HepG2 (cell line): ENCODE measurements around the gene CYP2S1. TPM values are rescaled to one million over a fixed set of nuclear protein-coding genes. Genes with fewer than 3 reads are reported as not detected.

Source experiments
- ATAC-seq: fragments of 200-7000 bp; cut with Tn5 transposase; 3 replicates; pipeline ENCODE4 v1.9.1; 2020; ENCODE audit warnings: mild to moderate bottlenecking, moderate library complexity
- BruUV-seq: library from RNA; stranded (reverse); fragments of 400-500 nt; replicated peaks from 2 replicates; lab custom pipeline; 2021; lab: Mats Ljungman, UMichigan
- CTCF ChIA-PET: fragments of 300-600 bp; formaldehyde crosslinking; extraction: SDS; loops from one replicate; lab custom pipeline; 2021; ENCODE audit warnings: low total read pairs, inconsistent platforms, low intra/inter-chr PET ratio; lab: Yijun Ruan, JAX
- POLR2A ChIA-PET: fragments of 350-600 bp; sonication (Branson Sonifier 250); formaldehyde crosslinking; loops from one replicate; lab custom pipeline; 2020; ENCODE audit warnings: antibody characterized with exemption, inconsistent platforms; lab: Yijun Ruan, JAX
- DNase-seq: peaks from one replicate; pipeline ENCODE4 v3.0.0-alpha.2; 2015; ENCODE audit warnings: low spot score
- FAIRE-seq: peaks from 3 replicates; lab custom pipeline; 2011; peaks lifted over from hg19 to GRCh38; lab: Jason Lieb, UNC
- H2AFZ ChIP-seq: one replicate; pipeline ENCODE4 v1.6.1; 2011; ENCODE audit warnings: low read length, inconsistent platforms
- H3K27ac ChIP-seq: fragments of 300-600 bp; 3 replicates; pipeline ENCODE4 v1.8.0; 2011; ENCODE audit warnings: mixed run types, mild to moderate bottlenecking, mixed read lengths, low read length, inconsistent platforms; ENCODE audit not compliant: insufficient read depth; ENCODE audit errors: extremely low read length
- H3K27me3 ChIP-seq, 2 experiments: fragments of 200-600 bp in 1 of 2; 2 replicates in 1 of 2; 3 replicates in 1 of 2; pipeline versions ENCODE4 v1.6.0 to v1.8.0; 2011; ENCODE audit warnings: low read length in 2 of 2, mild to moderate bottlenecking in 2 of 2, moderate library complexity in 2 of 2, inconsistent platforms in 1 of 2; ENCODE audit not compliant: insufficient read depth in 2 of 2, control insufficient read depth in 1 of 2
- H3K36me3 ChIP-seq, 2 experiments: fragments of 200-600 bp in 1 of 2; replicated peaks in 1 of 2; 2 replicates in 1 of 2; 3 replicates in 1 of 2; pipeline versions ENCODE4 v1.5.1 to v1.8.0; 2011; ENCODE audit warnings: low read length in 2 of 2, inconsistent platforms in 1 of 2; ENCODE audit not compliant: insufficient read depth in 2 of 2, control insufficient read depth in 1 of 2
- H3K4me1 ChIP-seq: 2 replicates; pipeline ENCODE4 v1.5.1; 2012; ENCODE audit warnings: low read length, inconsistent platforms; ENCODE audit not compliant: insufficient read depth
- H3K4me2 ChIP-seq: 2 replicates; pipeline ENCODE4 v1.6.0; 2011; ENCODE audit warnings: low read depth, low read length, inconsistent platforms
- H3K4me3 ChIP-seq, 3 experiments: fragments of 200-600 bp in 1 of 3; sonication (generic), shearing (Covaris generic) in 1 of 3; replicated peaks in 1 of 3; 2 replicates each; pipeline ENCODE4 v1.5.1; 2011 to 2016; ENCODE audit warnings: low read length in 3 of 3, inconsistent platforms in 2 of 3, low read depth in 2 of 3, mild to moderate bottlenecking in 2 of 3, control low read depth in 1 of 3, mixed read lengths in 1 of 3; ENCODE audit not compliant: insufficient read depth in 1 of 3
- H3K79me2 ChIP-seq: one replicate; pipeline ENCODE4 v1.6.1; 2011; ENCODE audit warnings: low read length, inconsistent platforms; ENCODE audit not compliant: insufficient read depth
- H3K9ac ChIP-seq: 2 replicates; pipeline ENCODE4 v1.6.0; 2011; ENCODE audit warnings: mild to moderate bottlenecking, low read depth, low read length, inconsistent platforms; ENCODE audit not compliant: insufficient read depth
- H3K9me3 ChIP-seq: 2 replicates; pipeline ENCODE4 v1.5.1; 2012; ENCODE audit warnings: mild to moderate bottlenecking, low read length
- H4K20me1 ChIP-seq: 2 replicates; pipeline ENCODE4 v1.6.0; 2011; ENCODE audit warnings: inconsistent platforms, mild to moderate bottlenecking, low read length, moderate library complexity; ENCODE audit not compliant: insufficient read depth
- ATF4 ChIP-seq, 2 experiments: fragments of 450-650 bp in 1 of 2; sonication (generic) in 1 of 2; formaldehyde crosslinking; IDR thresholded peaks; 2 replicates each; pipeline versions ENCODE4 v1.5.0 to v1.8.0; 2020 to 2022; ENCODE audit warnings: mild to moderate bottlenecking in 1 of 2, missing genetic modification reagents in 1 of 2
- KLF16 ChIP-seq, 2 experiments: sonication (generic) in 1 of 2; formaldehyde crosslinking in 1 of 2; IDR thresholded peaks; 2 replicates each; pipeline versions ENCODE4 v1.6.1 to v1.8.0; 2016 to 2023; ENCODE audit warnings: missing genetic modification reagents in 2 of 2, missing compliant biosample characterization in 1 of 2
- PAWR ChIP-seq: sonication (generic); formaldehyde crosslinking; IDR thresholded peaks from 2 replicates; pipeline ENCODE4 v1.4.0; 2020; ENCODE audit warnings: missing genetic modification reagents, mild to moderate bottlenecking, borderline replicate concordance
- REXO4 ChIP-seq: sonication (generic); formaldehyde crosslinking; IDR thresholded peaks from 2 replicates; pipeline ENCODE4 v1.8.0; 2022; ENCODE audit warnings: missing genetic modification reagents, mild to moderate bottlenecking, borderline replicate concordance
- TERF1 ChIP-seq: sonication (generic); formaldehyde crosslinking; IDR thresholded peaks from 2 replicates; pipeline ENCODE4 v1.8.0; 2022; ENCODE audit warnings: mild to moderate bottlenecking, missing genetic modification reagents, moderate library complexity
- TFDP2 ChIP-seq: sonication (generic); formaldehyde crosslinking; IDR thresholded peaks from 2 replicates; pipeline ENCODE4 v1.4.0; 2020; ENCODE audit warnings: missing genetic modification reagents
- ZNF260 ChIP-seq: sonication (generic); formaldehyde crosslinking; IDR thresholded peaks from 2 replicates; pipeline ENCODE4 v1.4.0; 2020; ENCODE audit warnings: missing genetic modification reagents, low read depth, mild to moderate bottlenecking, borderline replicate concordance
- ZNF331 ChIP-seq: sonication (generic); formaldehyde crosslinking; IDR thresholded peaks from 2 replicates; pipeline ENCODE4 v1.4.0; 2020; ENCODE audit warnings: missing genetic modification reagents
- ZNF678 ChIP-seq: sonication (generic); formaldehyde crosslinking; IDR thresholded peaks from 2 replicates; pipeline ENCODE4 v1.4.0; 2020; ENCODE audit warnings: mild to moderate bottlenecking, missing genetic modification reagents
- WGBS: methylation state at CpG from one replicate; pipeline ENCODE4 v1.1.6; 2017; ENCODE audit warnings: low lambda C conversion rate; 5-methylcytosine and 5-hydroxymethylcytosine counted together
- in situ Hi-C: cut with HindIII; loops from 2 replicates; pipeline ENCODE4 v1.10.0; 2017; ENCODE audit warnings: low pct_unique_long_range_greater_than_20kb; ENCODE audit not compliant: extremely low pct_ligation_motif_present
- intact Hi-C: fragments of 100-400 bp; cut with micrococcal nuclease; formaldehyde crosslinking; loops from one replicate; pipeline ENCODE4 v1.10.0; 2022; ENCODE audit not compliant: unreplicated experiment
- polyA plus RNA-seq, 8 experiments: library from polyadenylated mRNA; depleted of rRNA in 3 of 8; stranded (reverse) in 7 of 8; unstranded in 1 of 8; fragments of >200 nt; fragmentation: Illumina TruSeq in 4 of 8; extraction: Trizol in 4 of 8; gene quantifications; 2 replicates each; pipeline versions ENCODE4 v1.2.1 to v1.2.3, GENCODE V29; 2011 to 2016; ENCODE audit warnings: low read depth in 4 of 8, missing spikeins in 1 of 8, mixed read lengths in 1 of 8; ENCODE audit not compliant: insufficient read depth in 1 of 8
- total RNA-seq, 5 experiments: library from RNA; depleted of rRNA; stranded (reverse); fragments of >200 nt; fragmentation: Illumina TruSeq; extraction: Trizol; gene quantifications; 2 replicates each; pipeline ENCODE4 v1.2.3, GENCODE V29; 2016; ENCODE audit warnings: low read depth in 1 of 5

Gene CYP2S1
- total and polyA plus RNA-seq, 2 of the 13 experiments (the other 11 are each of a cell fraction or from before 2014, with no cell fraction given): 0.09 to 2.1 TPM

GRCh38 chr19:41206926-41207750, 14.1 kb downstream of the CYP2S1 start (continued):
- no peak for TF ChIP-seq PAWR (CRISPR knock-in tag)

- ChIA-PET POLR2A (no interaction called here), CTCF (no interaction called here)
- no peaks in the 10 kb centered on the region for H3K36me3 ChIP-seq
- no peak for DNase-seq
- no peaks in the 10 kb centered on the region for H3K9me3 ChIP-seq
- H3K4me2 ChIP-seq: no peak overlapping the region
- 55% methylated on average over 1 of the region's 1 CpG for WGBS
- H3K27ac ChIP-seq: no peak overlapping the region
- H3K79me2 ChIP-seq: no peaks in the 10 kb centered on the region
- H3K4me3 ChIP-seq: no peak overlapping the region
- in situ Hi-C loops: no loop called here
- FAIRE-seq: no peak
- no peak overlapping the region for H2AFZ ChIP-seq
- TF ChIP-seq ZNF260 (no peak), REXO4 (CRISPR knock-in tag) (no peak), TFDP2 (CRISPR knock-in tag) (no peak), KLF16 (CRISPR knock-in tag; IDR thresholded peaks at IDR 0.05) (no peak), ZNF678 (no peak), ZNF331 (no peak), TERF1 (no peak), ATF4 (CRISPR knock-in tag; IDR thresholded peaks at IDR 0.05) (no peak)
- intact Hi-C loops: no loop called here
- no peaks in the 10 kb centered on the region for H4K20me1 ChIP-seq
- BruUV-seq: no TSS peak
- no peak overlapping the region for H3K9ac ChIP-seq
- H3K27me3 ChIP-seq: peaks cover 0 to 4% of the 10 kb centered on the region in 2 experiments; a peak in 2 of 5 replicates
- no peak for ATAC-seq
- H3K4me1 ChIP-seq: peaks cover 18% of the 10 kb centered on the region
These were observed 21.1 kb downstream of the CYP2S1 start for GRCh38 chr19:41214161-41214560.
